Activated CD4-positive, alpha-beta T cell treated with anti-CD3 and anti-CD28 coated beads, Interleukin-2, amount 10 ng/mL, durations not matched to agents 24 days and 14 days (primary cell): ENCODE results near the gene STAG1. TPM values are rescaled to one million over a fixed set of nuclear protein-coding genes. Genes with fewer than 3 reads are reported as not detected.
"Not testable (repeated sequence)": the region's sequence is repeated elsewhere in the genome, so short reads cannot be mapped to it uniquely, and the experiment has no call there.

Experiments used
- DNase-seq: peaks from one replicate; pipeline ENCODE4 v3.0.0; 2022
- H3K27ac Mint-ChIP-seq: one replicate; pipeline ENCODE4 v1.8.0; 2022; ENCODE audit warnings: mild to moderate bottlenecking, mixed read lengths
- H3K27me3 Mint-ChIP-seq: one replicate; pipeline ENCODE4 v1.8.0; 2022; ENCODE audit warnings: mixed read lengths
- H3K36me3 Mint-ChIP-seq: one replicate; pipeline ENCODE4 v1.8.0; 2022; ENCODE audit warnings: low read depth, mild to moderate bottlenecking, mixed read lengths
- H3K4me1 Mint-ChIP-seq: one replicate; pipeline ENCODE4 v1.8.0; 2021; ENCODE audit warnings: mixed read lengths
- H3K4me3 Mint-ChIP-seq: one replicate; pipeline ENCODE4 v1.8.0; 2022; ENCODE audit warnings: mild to moderate bottlenecking, moderate library complexity, mixed read lengths
- H3K9me3 Mint-ChIP-seq: one replicate; pipeline ENCODE4 v1.8.0; 2021; ENCODE audit warnings: mixed read lengths
- intact Hi-C: fragments of 100-400 bp; cut with micrococcal nuclease; formaldehyde crosslinking; loops from one replicate; pipeline ENCODE4 v1.15.1; 2023
- total RNA-seq: library from RNA; stranded (reverse); gene quantifications from 2 replicates; pipeline ENCODE4 v1.2.3, GENCODE V29; 2022

The STAG1 gene
- total RNA-seq, 1 donor from 2014 or later = 46.2 TPM

- Mint-ChIP-seq H3K4me1 (no peaks in the 10 kb centered on the region), H3K27ac (no peak overlapping the region), H3K9me3 (no peaks in the 10 kb centered on the region), H3K36me3 (peaks cover 9% of the 10 kb centered on the region), H3K4me3 (no peak overlapping the region), H3K27me3 (no peaks in the 10 kb centered on the region)
- no peak for DNase-seq
- intact Hi-C loops = no loop called here
Measured at GRCh38 chr3:136503056-136503455, 249.1 kb downstream of the STAG1 start.

GRCh38 chr3:136498919-136499447 lies 253.2 kb downstream of the STAG1 start:
- H3K4me1 Mint-ChIP-seq = no peaks in the 10 kb centered on the region
- H3K36me3 Mint-ChIP-seq = peaks cover 23% of the 10 kb centered on the region
- no peak for DNase-seq
- no peaks in the 10 kb centered on the region for H3K27me3 Mint-ChIP-seq
- H3K9me3 Mint-ChIP-seq = peaks cover 5% of the 10 kb centered on the region
- H3K27ac Mint-ChIP-seq = no peak overlapping the region
- H3K4me3 Mint-ChIP-seq = no peak overlapping the region
- intact Hi-C loops = no loop called here

GRCh38 chr3:136495213-136495612 lies 257.0 kb downstream of the STAG1 start:
- Mint-ChIP-seq H3K9me3 (peaks cover 5% of the 10 kb centered on the region), H3K27me3 (no peaks in the 10 kb centered on the region), H3K36me3 (peaks cover 36% of the 10 kb centered on the region), H3K4me1 (no peaks in the 10 kb centered on the region), H3K4me3 (no peak overlapping the region), H3K27ac (no peak overlapping the region)
- no peak for DNase-seq
- intact Hi-C loops = no loop called here

- intact Hi-C loops = no loop called here
- Mint-ChIP-seq H3K9me3 (peaks cover 16% of the 10 kb centered on the region), H3K4me1 (no peaks in the 10 kb centered on the region), H3K4me3 (no peak overlapping the region), H3K27me3 (no peaks in the 10 kb centered on the region), H3K36me3 (peaks cover 44% of the 10 kb centered on the region), H3K27ac (no peak overlapping the region)
- DNase-seq = no peak
Measured at GRCh38 chr3:136490646-136491405, 261.4 kb downstream of the STAG1 start.

- H3K27me3 Mint-ChIP-seq = no peaks in the 10 kb centered on the region
- peaks cover 10% of the 10 kb centered on the region for H3K9me3 Mint-ChIP-seq
- H3K27ac Mint-ChIP-seq = no peak overlapping the region
- H3K36me3 Mint-ChIP-seq = peaks cover 26% of the 10 kb centered on the region
- no peaks in the 10 kb centered on the region for H3K4me1 Mint-ChIP-seq
- intact Hi-C loops = no loop called here
- no peak for DNase-seq
- H3K4me3 Mint-ChIP-seq = no peak overlapping the region
Measured at GRCh38 chr3:136485777-136486176, 266.4 kb downstream of the STAG1 start.

- no peak for DNase-seq
- Mint-ChIP-seq H3K27me3 (no peaks in the 10 kb centered on the region), H3K4me1 (no peaks in the 10 kb centered on the region), H3K9me3 (no peaks in the 10 kb centered on the region), H3K36me3 (peaks cover 32% of the 10 kb centered on the region), H3K4me3 (no peak overlapping the region), H3K27ac (no peak overlapping the region)
- intact Hi-C loops = no loop called here
Measured at GRCh38 chr3:136476280-136476679, 275.9 kb downstream of the STAG1 start.

- peaks cover 44% of the 10 kb centered on the region for H3K36me3 Mint-ChIP-seq
- H3K27ac Mint-ChIP-seq, H3K27me3 Mint-ChIP-seq, DNase-seq, H3K4me1 Mint-ChIP-seq, H3K4me3 Mint-ChIP-seq, H3K9me3 Mint-ChIP-seq, intact Hi-C loops: not testable (repeated sequence)
Measured at GRCh38 chr3:136474876-136475275, 277.3 kb downstream of the STAG1 start.

GRCh38 chr3:136473716-136474326 lies 278.4 kb downstream of the STAG1 start:
- Mint-ChIP-seq H3K36me3 (peaks cover 48% of the 10 kb centered on the region), H3K4me1 (no peaks in the 10 kb centered on the region), H3K9me3 (peaks cover 4% of the 10 kb centered on the region), H3K4me3 (no peak overlapping the region), H3K27me3 (no peaks in the 10 kb centered on the region), H3K27ac (no peak overlapping the region)
- intact Hi-C loops = no loop called here
- DNase-seq = no peak

GRCh38 chr3:136465296-136465695 lies 286.9 kb downstream of the STAG1 start:
- H3K36me3 Mint-ChIP-seq = peaks cover 55% of the 10 kb centered on the region
- no peaks in the 10 kb centered on the region for H3K4me1 Mint-ChIP-seq

GRCh38 chr3:136464502-136464901 lies 287.7 kb downstream of the STAG1 start:
- no peaks in the 10 kb centered on the region for H3K27me3 Mint-ChIP-seq
- no peak overlapping the region for H3K4me3 Mint-ChIP-seq
- peaks cover 55% of the 10 kb centered on the region for H3K36me3 Mint-ChIP-seq
- intact Hi-C loops = no loop called here
- no peak for DNase-seq
- peaks cover 33% of the 10 kb centered on the region for H3K9me3 Mint-ChIP-seq
- H3K4me1 Mint-ChIP-seq = no peaks in the 10 kb centered on the region
- H3K27ac Mint-ChIP-seq = no peak overlapping the region

More at GRCh38 chr3:136465296-136465695, 286.9 kb downstream of the STAG1 start:
- intact Hi-C loops = no loop called here
- Mint-ChIP-seq H3K4me3 (no peak overlapping the region), H3K9me3 (peaks cover 31% of the 10 kb centered on the region), H3K27ac (no peak overlapping the region), H3K27me3 (no peaks in the 10 kb centered on the region)
- DNase-seq = no peak

GRCh38 chr3:136463170-136463569 lies 289.0 kb downstream of the STAG1 start:
- Mint-ChIP-seq H3K36me3 (peaks cover 60% of the 10 kb centered on the region), H3K4me3 (no peak overlapping the region), H3K4me1 (no peaks in the 10 kb centered on the region), H3K27ac (no peak overlapping the region), H3K9me3 (peaks cover 31% of the 10 kb centered on the region), H3K27me3 (no peaks in the 10 kb centered on the region)
- intact Hi-C loops = no loop called here
- DNase-seq = no peak

GRCh38 chr3:136457793-136458192 lies 294.4 kb downstream of the STAG1 start:
- Mint-ChIP-seq H3K9me3 (peaks cover 32% of the 10 kb centered on the region), H3K27me3 (no peaks in the 10 kb centered on the region), H3K4me3 (no peak overlapping the region), H3K4me1 (no peaks in the 10 kb centered on the region), H3K27ac (no peak overlapping the region), H3K36me3 (peaks cover 67% of the 10 kb centered on the region)
- intact Hi-C loops = no loop called here
- DNase-seq = no peak

- Mint-ChIP-seq H3K27ac (no peak overlapping the region), H3K9me3 (peaks cover 25% of the 10 kb centered on the region), H3K4me1 (no peaks in the 10 kb centered on the region), H3K27me3 (no peaks in the 10 kb centered on the region), H3K36me3 (peaks cover 59% of the 10 kb centered on the region), H3K4me3 (no peak overlapping the region)
- intact Hi-C loops = no loop called here
- no peak for DNase-seq
Measured at GRCh38 chr3:136456196-136456595, 296.0 kb downstream of the STAG1 start.

GRCh38 chr3:136444581-136444980 lies 307.6 kb downstream of the STAG1 start:
- intact Hi-C loops = no loop called here
- H3K27me3 Mint-ChIP-seq = no peaks in the 10 kb centered on the region
- no peak for DNase-seq
- H3K4me3 Mint-ChIP-seq = no peak overlapping the region
- H3K27ac Mint-ChIP-seq = no peak overlapping the region
- H3K36me3 Mint-ChIP-seq = peaks cover 17% of the 10 kb centered on the region
- H3K4me1 Mint-ChIP-seq = no peaks in the 10 kb centered on the region
- no peaks in the 10 kb centered on the region for H3K9me3 Mint-ChIP-seq
